Smooth muscle cell of bladder (primary cell): Measurements from ENCODE around the gene DSN1. TPM values are rescaled to one million over a fixed set of nuclear protein-coding genes. Genes with fewer than 3 reads are reported as not detected.

Experiments
- total RNA-seq: library from RNA; depleted of rRNA; stranded (reverse); fragments of >200 nt; gene quantifications from 2 replicates; pipeline ENCODE4 v1.2.3, GENCODE V29; 2014

The DSN1 gene, protein sequence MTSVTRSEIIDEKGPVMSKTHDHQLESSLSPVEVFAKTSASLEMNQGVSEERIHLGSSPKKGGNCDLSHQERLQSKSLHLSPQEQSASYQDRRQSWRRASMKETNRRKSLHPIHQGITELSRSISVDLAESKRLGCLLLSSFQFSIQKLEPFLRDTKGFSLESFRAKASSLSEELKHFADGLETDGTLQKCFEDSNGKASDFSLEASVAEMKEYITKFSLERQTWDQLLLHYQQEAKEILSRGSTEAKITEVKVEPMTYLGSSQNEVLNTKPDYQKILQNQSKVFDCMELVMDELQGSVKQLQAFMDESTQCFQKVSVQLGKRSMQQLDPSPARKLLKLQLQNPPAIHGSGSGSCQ
- total RNA-seq, result 5.5 and 6.4 TPM in 2 replicates

DNA sequence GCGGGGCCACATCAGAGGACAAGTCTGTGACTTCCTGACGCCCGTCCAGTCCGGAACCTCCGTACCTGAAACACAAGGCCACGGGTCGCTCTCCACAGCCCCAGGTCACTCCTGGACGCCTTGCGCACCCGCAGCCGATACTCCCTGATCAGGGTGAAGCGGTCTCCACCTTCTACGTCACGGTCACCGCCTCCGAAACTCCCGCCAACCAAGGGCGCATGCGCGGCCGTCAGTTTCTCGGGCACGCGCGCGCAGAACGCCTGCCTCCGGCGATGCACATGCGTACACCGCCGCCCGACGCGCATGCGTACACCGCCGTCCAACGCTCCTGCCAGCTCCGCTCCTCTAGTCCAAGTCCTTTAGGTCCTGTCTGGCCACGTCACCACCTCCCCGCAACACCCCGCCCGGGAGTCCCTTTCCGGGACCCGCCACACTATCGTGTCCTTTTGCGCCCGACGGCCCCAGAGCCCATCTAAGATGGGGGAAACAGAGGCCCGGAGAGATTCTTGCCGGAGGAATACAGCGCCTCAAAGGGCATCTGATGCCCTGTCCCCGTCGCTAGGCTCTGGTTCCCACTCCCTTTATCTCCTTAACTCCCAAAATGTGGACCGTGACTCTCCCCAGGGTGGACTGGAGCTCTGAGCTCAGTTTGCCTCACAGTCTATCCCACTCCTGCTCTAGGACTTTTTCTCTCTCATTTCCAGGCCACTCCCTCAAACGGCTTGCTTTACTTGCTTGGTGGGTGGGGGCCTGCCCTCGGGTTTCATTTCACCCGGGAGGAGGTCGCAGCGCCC is at the start of gene DSN1:
DSN1 (minus strand) TSS at position 167 of the 794 bp plus-strand sequence. CDS start 2,305 bp downstream, outside the sequence.

DNA sequence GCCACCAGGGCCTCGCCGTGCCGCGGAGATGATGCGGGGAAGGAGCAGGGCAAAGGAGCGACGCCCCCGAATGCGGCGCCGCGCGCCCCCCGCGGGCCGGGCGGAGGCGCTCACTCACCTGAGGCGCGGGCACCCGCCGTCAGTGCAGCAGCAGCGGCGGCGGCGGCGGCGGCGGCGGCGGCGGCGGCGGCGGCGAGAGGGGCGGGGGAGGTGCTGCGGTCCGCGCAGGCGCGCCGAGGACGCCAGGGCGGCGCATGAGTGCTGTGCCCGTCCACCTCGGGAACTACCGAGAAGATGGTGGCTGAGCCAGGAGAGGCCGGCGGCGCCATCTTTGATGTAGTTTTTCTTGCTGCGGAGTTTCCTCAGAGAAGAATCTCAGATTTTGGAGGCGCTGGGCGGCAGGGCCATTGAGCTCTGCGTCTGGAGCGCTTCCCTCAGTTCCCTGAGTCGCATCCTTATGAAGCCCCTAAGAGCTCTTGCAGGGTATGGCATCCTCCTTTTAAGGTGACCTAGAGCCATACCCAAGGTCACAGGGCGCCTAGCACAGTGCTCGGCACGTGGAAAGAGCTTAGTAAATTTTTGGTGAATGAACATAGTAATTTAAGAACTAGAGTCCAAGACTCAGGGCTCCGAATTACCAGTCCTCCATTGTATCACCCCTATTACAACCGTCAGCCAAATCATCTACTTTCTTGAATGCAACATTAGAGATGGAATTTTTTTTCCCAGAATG is 27.5 kb downstream of the DSN1 start, which contains the start of gene NDRG3:
NDRG3 (minus strand) TSS at position 164 of the 733 bp plus-strand sequence. CDS start 24,355 bp downstream, outside the sequence.

Other genes with a start within 250 kb of the DSN1 start
- gene MYL9, start 232.2 kb downstream of the DSN1 start, total RNA-seq, result 6.8 and 13.9 TPM in 2 replicates
- 5.1 and 7.7 TPM in 2 replicates for gene TGIF2, start 200.2 kb downstream of the DSN1 start, total RNA-seq
- 64.3 and 74.1 TPM in 2 replicates for gene RAB5IF, start 168.0 kb downstream of the DSN1 start, total RNA-seq
- not detected in 2 replicates for gene SLA2, start 127.6 kb downstream of the DSN1 start, total RNA-seq
- gene NDRG3, start 27.7 kb downstream of the DSN1 start, total RNA-seq, result 17.8 and 18.6 TPM in 2 replicates
- gene TLDC2, start 102.4 kb upstream of the DSN1 start, total RNA-seq, result 0.14 TPM in 1 of 2 replicates, not detected in the other
- 25.1 and 39.1 TPM in 2 replicates for gene SAMHD1, start 177.9 kb upstream of the DSN1 start, total RNA-seq